ENCODE data around the gene OR5K1.

GRCh38 chr3:98445949-98446406 is 17.0 kb upstream of the OR5K1 start:
- TF ChIP-seq, protein P1, sequence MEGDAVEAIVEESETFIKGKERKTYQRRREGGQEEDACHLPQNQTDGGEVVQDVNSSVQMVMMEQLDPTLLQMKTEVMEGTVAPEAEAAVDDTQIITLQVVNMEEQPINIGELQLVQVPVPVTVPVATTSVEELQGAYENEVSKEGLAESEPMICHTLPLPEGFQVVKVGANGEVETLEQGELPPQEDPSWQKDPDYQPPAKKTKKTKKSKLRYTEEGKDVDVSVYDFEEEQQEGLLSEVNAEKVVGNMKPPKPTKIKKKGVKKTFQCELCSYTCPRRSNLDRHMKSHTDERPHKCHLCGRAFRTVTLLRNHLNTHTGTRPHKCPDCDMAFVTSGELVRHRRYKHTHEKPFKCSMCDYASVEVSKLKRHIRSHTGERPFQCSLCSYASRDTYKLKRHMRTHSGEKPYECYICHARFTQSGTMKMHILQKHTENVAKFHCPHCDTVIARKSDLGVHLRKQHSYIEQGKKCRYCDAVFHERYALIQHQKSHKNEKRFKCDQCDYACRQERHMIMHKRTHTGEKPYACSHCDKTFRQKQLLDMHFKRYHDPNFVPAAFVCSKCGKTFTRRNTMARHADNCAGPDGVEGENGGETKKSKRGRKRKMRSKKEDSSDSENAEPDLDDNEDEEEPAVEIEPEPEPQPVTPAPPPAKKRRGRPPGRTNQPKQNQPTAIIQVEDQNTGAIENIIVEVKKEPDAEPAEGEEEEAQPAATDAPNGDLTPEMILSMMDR (conservative IDR thresholded peaks at IDR 0.05; ENCODE audit: low read length), result no peak
- TF ChIP-seq EZH2phosphoT487 (IDR thresholded peaks at IDR 0.05; ENCODE audit: borderline replicate concordance, low read depth, low read length), result no peak
